DMS53 treated with DMSO at 0.1 percent for 48 hours (cell line): Measurements from ENCODE around the gene KRTAP9-3.
A peak's percentile ranks its signal among the peaks of the same experiment; 100 is the strongest.
"Not testable (repeated sequence)": the region's sequence is repeated elsewhere in the genome, so short reads cannot be mapped to it uniquely, and the experiment has no call there.

ENCODE experiments used
- DNase-seq: peaks from one replicate; lab custom pipeline; 2025; ENCODE audit not compliant: unreplicated experiment; lab: John Stamatoyannopoulos, UW

KRTAP9-3 gene

GRCh38 chr17:41232399-41233105 lies at the start of gene KRTAP9-3:
KRTAP9-3 (plus strand) TSS chr17:41232449; CDS start chr17:41232502, 53 bp downstream.
- DNase-seq, result not testable (repeated sequence)

GRCh38 chr17:41184480-41184961 lies 47.7 kb upstream of the KRTAP9-3 start, which contains the start of gene KRTAP4-1:
KRTAP4-1 (minus strand) TSS chr17:41184911; CDS start chr17:41184854, 57 bp downstream.
- no peak for DNase-seq

- DNase-seq, result no peak
Measured at GRCh38 chr17:41185001-41185400, 47.2 kb upstream of the KRTAP9-3 start.

GRCh38 chr17:41186872-41187271 lies 45.4 kb upstream of the KRTAP9-3 start:
- no peak for DNase-seq

GRCh38 chr17:41189837-41190318 lies 42.4 kb upstream of the KRTAP9-3 start, which contains the start of gene KRTAP9-1:
KRTAP9-1 (plus strand) TSS chr17:41189887; CDS start chr17:41189887, 0 bp downstream.
- not testable (repeated sequence) for DNase-seq

- DNase-seq, result no peak
Measured at GRCh38 chr17:41190328-41190727, 41.9 kb upstream of the KRTAP9-3 start.

GRCh38 chr17:41196068-41196467 lies 36.2 kb upstream of the KRTAP9-3 start:
- no peak for DNase-seq

- DNase-seq, result no peak
Measured at GRCh38 chr17:41199421-41200078, 32.7 kb upstream of the KRTAP9-3 start.

- peak; percentile 63 for DNase-seq
Measured at GRCh38 chr17:41211845-41212466, 20.3 kb upstream of the KRTAP9-3 start.

- peak; percentile 74 for DNase-seq
Measured at GRCh38 chr17:41212524-41213169, 19.6 kb upstream of the KRTAP9-3 start.

GRCh38 chr17:41215681-41216080 lies 16.6 kb upstream of the KRTAP9-3 start:
- no peak for DNase-seq

- DNase-seq, result no peak
Measured at GRCh38 chr17:41223821-41224220, 8.4 kb upstream of the KRTAP9-3 start.

- DNase-seq, result no peak
Measured at GRCh38 chr17:41226051-41226450, 6.2 kb upstream of the KRTAP9-3 start.

- not testable (repeated sequence) for DNase-seq
Measured at GRCh38 chr17:41226598-41227095, 5.6 kb upstream of the KRTAP9-3 start, which contains the start of gene KRTAP9-2. KRTAP9-2 (plus strand) TSS chr17:41226648; CDS start chr17:41226655, 7 bp downstream.

GRCh38 chr17:41230094-41230493 lies 2.2 kb upstream of the KRTAP9-3 start:
- no peak for DNase-seq

GRCh38 chr17:41231731-41232130 lies 518 bp upstream of the KRTAP9-3 start:
- no peak for DNase-seq

GRCh38 chr17:41237116-41237515 lies 4.9 kb downstream of the KRTAP9-3 start:
- DNase-seq, result not testable (repeated sequence)

- not testable (repeated sequence) for DNase-seq
Measured at GRCh38 chr17:41237949-41238437, 5.7 kb downstream of the KRTAP9-3 start, which contains the start of gene KRTAP9-8. KRTAP9-8 (plus strand) TSS chr17:41237999; CDS start chr17:41238052, 53 bp downstream.

GRCh38 chr17:41246995-41247787 lies 14.9 kb downstream of the KRTAP9-3 start:
- not testable (repeated sequence) for DNase-seq
